CD4-positive, alpha-beta T cell treated with Interleukin-2 at 100 ng/mL for 4 hours (primary cell): Measurements from ENCODE around the gene TP73.
A peak's percentile ranks its signal among the peaks of the same experiment; 100 is the strongest.

Experiments
- DNase-seq: peaks from one replicate; pipeline ENCODE4 v3.0.0-alpha.2; 2020; ENCODE audit warnings: low spot score

Gene TP73

DNA sequence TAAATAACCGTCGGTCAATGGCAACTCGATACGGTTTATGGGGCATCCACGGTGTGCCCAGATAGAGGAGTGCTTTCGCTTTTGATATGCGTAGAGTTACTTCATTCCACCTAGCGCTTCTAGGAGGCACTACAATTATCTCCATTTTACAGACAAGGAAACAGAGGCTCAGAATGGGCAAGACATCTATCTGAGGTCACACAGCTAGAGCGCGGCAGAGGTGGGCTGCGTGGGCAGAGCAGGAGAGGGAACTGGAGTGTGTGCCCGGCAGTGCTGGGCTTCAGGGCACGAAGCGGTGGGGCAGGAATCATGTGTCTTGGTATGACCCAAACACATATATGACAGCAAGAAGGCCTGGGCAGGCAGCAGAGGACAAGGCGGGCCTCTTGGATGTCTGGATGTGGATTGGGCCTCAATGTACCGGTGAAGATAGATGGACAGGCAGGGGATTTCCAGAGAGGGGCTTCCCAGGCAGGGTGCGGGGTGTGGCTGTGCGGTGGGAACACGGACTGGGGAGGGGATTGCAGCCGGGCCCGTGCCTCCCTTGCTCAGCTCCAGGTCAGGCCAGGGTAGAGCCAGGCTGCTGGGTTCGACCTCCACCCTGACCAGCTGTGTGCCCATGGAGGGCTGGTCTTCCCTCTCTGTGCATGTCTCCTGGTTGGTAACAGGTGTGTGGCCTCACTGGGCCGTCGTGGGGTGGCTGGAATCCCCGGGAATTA is 21.2 kb downstream of the TP73 start:
- peak; percentile 15 for DNase-seq

DNA sequence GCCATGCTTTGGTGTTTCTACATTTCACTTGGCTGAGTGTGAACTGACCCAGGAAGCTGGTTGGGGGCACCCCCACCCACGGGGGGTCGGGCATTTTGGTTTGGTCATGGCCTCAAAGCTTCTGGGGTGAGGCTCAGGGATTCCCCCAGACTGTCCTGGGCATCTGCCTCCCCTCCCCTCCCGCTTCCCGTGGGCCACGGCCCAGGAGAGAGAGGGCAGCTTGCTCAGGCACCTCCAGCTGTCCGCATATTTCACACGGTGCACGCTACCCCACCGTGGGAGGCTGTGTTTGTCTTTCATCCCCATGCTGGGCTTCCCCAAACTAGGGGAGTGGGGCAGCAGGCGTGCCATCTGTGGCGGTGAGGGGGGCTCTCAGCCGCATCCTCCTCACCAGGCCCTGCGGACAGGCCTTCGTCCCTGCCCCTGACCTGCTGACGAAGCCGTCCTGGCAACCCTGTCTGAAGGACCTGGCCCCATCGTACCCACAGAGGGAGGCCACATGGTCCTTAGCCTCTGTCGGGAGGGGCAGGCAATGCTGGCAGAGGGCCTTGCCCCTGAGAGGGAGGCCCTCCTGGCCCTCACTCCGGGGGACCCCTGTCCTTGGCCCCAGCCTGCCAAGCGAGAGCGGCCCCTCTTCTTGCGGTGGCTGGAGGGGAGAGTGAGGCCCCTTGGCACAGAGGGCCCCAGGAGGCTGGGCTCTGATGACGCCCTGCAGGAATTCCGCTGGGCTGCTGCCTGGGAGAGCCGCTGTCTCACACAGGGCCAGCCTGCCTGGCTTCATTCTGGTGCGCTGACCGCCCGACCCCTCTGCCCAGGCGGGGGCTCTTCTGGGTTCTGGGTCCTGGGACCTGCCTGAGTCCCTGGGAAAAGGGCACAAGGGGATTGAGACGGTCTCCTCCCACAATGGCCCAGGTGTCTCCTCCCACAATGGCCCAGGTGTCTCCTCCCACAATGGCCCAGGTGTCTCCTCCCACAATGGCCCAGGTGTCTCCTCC is 22.1 kb downstream of the TP73 start:
- DNase-seq = no peak

DNA sequence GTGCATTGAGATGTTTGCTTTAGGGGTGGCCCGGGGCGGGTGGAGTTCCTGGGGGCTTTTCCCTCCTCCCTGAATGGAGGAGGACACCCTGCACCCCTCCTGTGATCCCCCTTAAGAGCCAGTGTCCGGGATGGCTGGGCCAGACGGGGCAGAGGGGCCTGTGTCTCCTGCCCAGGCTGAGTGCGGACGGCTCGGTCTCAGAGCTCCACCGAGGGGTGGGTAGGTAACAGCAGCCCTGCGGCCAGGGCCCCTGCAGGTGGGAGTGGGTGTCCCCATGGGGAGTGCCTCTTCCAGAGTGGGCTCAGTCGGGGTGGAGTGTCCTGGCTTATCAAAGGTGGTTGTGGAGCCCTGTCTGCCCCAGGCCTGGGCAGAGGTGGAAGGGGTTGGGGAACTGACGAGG is 23.1 kb downstream of the TP73 start:
- DNase-seq = no peak

DNA sequence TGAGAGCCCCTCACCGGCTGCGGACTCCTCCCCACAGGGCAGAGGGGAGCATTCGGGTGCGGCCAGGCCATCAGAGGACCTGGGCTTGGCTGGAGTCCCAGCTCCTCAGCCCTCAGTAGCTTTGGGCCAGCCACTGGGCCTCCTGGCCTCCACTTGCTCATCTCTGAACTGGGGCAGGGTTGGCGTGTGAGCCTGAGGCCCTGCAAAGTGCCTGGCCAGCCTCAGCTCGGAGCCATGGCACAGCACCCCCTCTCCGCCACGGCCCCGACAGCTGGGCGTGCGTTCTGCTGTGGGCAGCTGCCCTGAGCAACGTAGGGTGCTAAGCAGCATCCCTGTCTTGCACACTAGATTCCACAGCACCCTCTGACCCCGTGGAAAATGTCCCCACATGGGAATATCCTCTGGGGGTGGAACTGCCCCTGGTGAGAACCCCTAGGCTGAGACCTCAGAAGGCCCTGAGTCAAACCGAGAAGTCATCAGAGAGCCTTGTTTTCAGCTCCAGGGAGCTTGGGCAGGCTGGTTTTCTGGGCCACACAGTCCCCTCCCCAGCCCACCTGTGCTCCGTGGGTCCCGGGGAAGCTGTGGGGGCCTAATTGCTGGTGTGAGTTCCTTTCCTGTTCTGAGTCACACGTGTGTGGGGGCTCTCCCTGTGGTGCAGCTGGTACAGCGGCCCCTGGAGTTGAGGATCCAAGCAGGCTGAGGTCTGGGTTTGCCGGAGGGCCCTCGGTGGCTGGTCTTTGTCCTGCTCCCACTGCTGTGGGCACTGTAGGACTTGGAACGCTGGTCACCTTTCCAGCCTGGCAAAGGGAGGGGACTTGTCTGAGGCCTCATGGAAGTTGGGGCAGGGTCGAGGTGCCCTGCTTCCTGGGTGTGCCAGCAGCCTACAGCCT is 24.5 kb downstream of the TP73 start:
- no peak for DNase-seq

DNA sequence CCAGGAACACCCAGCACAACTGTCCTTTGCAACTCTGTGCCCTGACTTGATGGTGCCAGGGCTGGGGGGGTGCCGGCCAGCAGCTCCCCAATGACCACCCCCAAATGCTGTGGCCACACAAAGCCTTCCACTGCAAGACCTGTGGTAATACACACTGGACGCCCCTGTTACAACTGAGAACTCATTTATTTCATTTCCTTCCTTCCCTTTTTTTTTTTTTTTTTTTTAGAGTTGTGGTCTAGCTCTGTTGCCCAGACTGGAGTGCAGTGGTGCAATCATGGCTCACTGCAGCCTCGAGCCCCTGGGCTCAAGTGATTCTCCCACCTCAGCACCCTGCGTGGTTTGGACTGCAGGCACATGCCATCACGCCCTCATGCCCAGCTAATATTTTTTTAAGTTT is 25.2 kb downstream of the TP73 start:
- no peak for DNase-seq

DNA sequence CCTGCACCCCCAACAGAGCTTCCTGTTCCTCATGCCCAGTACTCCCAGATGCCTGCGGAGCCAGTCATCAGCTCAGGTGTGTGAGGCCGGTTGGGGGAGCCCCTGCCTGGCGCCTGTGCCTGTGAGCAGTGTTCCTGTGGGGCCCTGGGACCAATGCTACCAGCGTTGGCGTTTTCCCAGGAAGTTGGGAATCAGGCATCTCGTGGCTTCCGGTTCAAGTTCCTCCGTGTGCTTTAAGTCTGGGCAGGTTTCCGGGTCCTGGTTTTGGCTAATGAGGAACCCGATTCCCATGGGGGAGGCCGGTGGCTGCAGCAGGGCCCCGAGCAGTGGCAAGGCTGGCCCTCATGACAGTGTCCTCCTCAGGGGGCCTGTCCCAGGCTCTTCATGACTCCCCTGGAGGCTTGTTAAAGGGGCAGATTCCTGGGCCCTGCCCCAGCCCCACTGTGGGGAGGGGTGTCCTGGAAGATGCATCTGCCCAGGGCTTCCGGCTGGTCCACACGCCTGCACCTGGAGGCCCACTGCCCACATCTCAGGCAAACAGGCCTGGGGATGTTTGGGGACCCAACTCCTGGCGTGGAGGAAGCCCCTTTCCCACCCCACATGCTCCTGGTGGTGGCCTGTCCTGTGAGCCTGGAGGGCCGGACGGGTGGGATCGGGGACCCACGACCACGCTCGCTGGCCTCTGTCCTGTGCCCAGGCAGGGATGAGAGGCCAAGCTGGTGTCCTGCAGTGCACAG is 26.2 kb downstream of the TP73 start:
- DNase-seq = no peak

DNA sequence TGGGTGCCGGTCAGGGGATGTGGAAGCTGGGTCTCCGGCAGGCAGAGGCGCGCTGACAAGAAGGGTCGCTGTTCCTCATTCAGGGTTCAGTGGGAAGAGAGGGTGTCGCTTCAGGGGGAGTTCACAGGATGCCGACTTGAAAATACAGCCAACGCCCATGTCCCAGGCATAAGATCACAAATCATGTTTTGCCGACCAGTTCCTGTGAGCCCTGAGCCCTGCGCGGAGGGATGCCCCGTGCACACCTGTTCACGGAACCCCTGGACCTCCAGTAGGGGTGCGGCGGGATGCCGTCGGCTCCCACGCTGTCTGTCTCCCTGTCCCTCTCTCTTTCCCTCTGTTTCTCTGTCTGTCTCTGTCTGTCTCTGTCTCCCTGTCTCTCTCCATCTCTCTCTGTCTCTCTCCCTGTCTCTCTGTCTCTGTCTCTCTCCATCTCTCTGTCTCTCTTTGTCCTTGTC is 26.8 kb downstream of the TP73 start:
- no peak for DNase-seq

DNA sequence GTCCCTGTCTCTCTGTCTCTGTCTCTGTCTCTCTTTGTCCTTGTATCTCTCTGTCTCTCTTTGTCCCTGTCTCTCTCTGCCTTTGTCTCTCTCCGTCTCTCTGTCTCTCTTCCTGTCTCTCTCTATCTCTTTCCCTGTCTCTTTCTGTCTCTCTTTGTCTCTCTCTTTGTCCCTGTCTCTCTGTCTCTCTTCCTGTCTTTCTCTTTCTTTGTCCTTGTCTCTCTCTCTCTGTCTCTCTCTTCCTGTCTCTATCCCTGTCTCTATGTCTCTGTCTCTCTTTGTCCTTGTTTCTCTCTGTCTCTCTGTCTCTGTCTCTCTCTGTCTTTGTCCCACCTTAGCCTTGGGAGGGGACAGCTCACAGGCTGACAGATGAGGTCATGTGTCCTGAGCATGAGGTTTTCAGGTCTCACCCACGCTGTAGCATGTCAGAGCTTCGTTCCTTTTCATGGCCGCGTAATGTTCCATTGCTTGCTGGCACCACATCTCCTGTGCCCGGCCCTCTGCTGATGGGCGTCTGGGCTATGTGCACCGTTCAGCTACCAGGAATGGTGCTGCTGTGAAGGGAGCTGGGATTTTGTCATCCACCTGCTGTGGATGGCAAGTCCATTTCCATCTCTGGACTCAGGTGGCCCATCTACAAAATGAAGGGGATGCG is 27.6 kb downstream of the TP73 start:
- no peak for DNase-seq

DNA sequence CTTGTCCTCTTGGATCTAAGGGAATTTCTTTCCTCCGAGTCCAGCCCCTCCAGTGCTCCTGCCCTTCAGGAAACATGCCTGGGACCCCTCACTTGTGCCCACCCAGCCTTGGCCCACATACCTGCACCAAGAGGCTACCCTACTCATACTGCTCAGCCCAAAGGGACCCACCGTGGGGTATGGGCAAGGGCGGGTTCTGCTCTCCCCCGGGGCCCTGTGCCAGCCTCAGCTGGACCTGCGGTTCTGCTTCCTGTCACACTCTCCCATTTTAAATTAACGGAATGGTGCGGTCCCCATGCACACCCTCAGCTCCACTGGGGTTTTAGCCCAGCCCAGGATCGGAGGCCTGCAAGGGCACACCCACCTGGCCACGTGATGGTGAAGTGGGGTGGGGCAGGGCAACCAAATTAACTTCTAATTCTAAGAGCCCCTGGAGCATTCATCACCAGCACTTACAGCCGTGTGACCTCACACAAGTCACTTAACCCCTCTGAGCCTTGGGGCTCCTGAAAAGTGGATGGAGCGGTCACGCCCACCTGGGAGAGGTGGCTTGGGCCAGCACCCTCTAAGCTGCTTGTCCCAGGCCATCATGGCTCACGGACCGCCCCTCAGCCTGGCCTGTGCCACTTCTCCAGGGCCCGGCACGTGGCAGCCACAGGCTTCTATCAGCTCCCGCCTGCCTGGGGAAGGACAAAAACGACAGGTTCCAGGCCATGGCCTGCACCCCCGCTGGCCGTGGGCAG is 28.3 kb downstream of the TP73 start:
- no peak for DNase-seq

DNA sequence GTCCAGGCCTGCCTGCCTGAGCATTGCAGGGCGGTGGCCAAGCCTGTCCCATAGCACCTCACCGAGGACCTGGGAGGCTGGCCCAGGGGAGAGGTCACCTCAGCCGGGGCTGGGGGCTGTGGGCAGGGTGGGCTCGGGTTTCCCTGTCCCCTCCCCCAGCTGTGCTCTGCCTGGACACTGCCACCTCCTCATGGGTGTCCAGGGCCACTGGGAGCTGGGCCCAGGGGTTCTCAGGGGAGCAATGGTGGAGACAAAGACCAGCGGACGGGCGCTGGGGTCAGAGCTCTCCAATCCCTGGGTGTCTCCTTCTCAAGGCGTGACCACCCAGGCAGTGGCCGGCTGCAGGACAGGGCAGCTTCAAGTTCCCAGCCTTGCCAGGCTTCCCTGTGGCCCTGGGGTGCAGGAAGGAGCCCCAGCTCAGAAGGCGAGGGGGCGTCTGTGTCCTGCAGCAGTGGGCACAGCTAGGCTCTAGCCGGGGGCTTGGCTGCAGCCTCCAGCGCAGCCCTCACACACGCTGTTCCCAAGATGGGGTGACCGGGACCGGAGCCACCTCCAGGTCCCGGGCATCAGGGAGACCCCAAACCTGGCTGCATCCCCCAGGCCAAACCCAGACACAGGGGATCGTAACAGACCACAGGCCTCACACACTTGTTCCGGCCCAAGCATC is 29.0 kb downstream of the TP73 start:
- DNase-seq = no peak

DNA sequence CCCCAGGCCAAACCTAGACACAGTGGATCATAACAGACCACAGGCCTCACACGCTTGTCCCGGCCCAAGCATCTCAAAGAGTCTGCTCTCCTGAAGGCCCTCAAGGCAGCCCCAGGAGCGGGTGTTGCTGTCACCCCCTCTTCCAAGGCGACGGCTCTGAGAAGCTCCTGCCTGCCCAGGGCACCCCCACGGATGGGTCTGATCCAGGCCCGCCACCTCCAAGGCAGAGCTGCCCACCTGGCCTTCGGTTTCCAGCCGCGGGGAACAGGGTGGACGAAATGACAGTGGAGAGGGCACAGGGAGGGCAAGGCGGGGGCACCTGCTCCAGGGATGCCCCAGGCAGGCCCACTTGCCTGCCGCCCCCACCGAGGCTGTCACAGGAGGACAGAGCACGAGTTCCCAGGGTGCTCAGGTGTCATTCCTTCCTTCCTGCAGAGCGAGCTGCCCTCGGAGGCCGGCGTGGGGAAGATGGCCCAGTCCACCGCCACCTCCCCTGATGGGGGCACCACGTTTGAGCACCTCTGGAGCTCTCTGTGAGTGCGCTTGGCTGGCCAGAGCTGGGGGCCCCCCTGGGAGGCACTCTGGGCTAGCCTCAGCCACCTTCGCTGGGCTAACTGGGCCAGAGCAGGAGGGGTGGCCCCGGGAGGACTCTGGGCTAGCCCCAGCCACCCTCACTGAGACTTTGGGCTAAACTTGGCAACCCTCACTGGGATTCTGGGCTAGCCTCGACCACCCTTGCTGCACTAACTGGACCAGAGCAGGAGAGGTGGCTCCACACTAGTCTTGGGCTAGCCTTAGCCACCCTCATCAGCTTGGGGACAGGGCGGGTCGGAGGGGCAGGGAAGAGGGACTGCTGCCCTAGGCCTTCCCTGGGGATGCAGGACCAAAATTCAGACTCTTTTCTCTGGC is 29.8 kb downstream of the TP73 start:
- DNase-seq = no peak

DNA sequence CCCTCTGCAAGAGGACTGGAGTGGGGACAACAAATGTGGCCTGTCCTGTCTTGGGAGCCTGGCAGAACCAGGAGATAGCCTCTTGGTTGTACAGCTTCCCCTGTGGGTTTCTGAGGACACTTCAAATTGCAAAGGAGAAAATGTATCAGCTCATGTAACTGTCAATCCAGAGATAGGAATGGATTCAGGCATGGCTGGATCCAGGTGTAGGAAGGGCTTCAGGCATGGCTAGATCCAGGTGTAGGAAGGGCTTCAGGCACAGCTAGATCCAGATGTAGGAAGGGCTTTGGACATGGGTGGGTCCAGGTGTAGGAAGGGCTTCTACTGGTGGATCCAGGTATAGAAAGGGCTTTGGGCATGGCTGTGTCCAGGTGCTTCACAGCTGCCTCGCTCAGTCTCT is 30.9 kb downstream of the TP73 start:
- DNase-seq = no peak

DNA sequence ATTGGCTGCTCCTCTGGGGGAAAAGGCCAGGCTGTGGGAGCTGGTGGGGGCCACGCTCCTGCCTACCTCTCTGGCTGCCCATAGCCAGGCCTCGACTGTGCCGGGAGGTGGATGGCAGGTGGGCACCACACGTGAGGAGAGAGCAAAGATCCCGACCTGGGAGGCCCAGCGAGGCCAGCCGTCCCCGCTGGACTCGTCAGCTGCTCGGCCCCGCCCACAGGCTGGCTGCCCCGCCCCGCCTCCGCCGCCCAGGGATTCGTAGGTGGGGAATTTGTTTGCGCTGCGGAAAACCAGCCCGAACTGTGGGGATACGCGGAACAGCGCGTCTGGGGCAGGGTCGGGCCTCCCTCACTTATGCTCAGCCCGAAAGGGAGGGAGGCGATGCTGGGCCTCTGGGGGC is 31.7 kb downstream of the TP73 start:
- no peak for DNase-seq

DNA sequence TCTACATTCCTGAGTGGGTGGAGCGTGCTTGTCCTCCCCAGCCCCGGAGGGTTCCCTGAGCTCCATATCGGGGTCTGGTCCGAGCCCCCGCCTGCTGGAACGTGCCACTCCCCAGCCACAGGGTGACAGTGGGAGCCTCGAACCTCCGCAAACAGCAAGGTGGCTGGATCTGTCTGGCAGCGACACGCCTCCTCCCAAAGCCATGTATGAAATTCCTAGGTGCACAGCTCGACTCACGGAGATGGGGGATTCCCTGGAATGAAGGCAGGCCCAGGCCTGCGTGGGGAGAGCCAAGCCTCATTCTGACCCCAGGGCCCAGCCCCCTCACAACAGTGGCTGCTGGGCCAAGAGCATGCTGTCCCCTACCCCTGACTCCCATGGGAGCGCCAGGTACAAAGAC is 32.9 kb downstream of the TP73 start:
- DNase-seq = no peak

DNA sequence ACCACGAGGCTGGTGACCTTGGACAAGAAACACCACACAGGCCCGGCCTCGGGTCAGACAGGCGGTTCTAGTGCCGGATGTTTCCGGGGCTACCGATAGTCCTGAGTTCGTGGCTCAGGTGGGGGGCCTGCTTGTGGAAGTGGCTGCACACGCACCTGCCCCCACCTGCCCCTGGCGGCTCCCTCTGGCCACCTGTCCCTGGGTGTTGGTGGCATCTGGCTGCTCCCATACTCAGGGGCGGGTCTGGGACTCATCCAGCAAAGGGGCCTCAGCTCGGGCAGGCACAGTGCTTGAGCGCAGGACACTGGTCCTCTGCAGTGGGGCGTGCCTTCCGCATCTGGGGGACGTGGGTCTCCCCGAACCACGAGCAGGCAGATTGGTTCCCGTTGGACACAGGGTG is 33.6 kb downstream of the TP73 start:
- no peak for DNase-seq

DNA sequence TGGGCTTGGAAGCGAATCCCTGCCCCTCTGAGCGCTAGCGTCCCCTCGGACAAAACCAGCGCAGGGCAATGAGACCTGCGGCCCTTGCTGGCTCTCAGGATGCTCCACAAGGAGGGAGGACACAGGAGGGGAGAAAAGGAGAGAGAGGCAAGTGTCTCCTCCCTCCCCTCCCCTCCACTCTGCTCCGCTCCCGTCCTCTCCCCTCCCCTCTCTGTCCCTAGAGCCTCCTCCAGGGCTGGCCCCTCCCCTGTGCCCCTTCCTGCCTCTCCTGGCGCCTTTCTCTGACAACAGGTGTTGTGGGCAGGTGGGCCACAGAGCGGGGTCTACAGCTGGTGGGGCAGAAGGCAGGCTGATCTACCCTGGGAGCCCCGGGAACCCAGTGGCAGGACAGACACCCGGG is 35.2 kb downstream of the TP73 start:
- no peak for DNase-seq

DNA sequence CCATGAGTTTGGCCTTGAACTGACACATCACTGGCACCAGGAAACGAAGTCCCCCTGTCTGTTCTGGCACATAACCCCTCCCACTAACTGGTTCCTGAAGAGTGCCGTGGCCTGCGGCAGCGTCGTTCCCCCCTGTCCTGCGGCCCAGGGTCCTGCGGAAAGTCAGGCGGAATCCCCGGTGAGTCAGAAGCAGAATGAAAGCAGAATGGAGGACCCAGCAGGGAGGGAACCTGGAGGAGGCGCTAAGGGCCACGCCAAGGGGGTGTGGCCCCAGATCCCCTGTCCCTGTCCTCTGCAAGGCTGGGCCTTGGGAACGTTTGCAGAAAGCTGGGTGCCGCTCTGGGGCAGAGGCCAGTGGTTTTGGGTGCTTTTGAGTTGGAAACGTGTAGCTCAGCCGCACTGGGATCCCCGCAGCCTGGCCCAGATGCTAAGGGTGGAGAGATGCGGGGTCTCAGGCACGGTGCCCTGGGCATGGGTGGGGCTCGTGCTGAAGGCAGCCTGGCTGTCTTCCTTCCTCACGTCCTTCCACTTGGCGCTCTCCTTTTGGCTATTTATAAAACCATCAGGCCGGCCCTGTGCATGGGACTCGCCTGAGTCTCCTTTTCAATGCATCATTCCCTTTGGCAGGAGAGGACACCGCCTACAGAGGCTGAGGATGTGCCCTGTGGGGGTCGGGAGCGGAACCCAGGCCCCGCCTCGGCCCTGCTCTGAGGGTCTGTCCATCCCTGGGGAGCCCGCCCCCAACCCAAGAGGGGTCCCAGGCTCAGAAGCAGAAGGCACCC is 36.2 kb downstream of the TP73 start:
- no peak for DNase-seq
